Measurements from ENCODE around the gene DNAH10. TPM values are rescaled to one million over a fixed set of nuclear protein-coding genes. Genes with fewer than 3 reads are reported as not detected.

The DNAH10 gene
- total RNA-seq, 4 donors from 2014 or later: 0.14 to 0.20 TPM; not detected in 2

DNA sequence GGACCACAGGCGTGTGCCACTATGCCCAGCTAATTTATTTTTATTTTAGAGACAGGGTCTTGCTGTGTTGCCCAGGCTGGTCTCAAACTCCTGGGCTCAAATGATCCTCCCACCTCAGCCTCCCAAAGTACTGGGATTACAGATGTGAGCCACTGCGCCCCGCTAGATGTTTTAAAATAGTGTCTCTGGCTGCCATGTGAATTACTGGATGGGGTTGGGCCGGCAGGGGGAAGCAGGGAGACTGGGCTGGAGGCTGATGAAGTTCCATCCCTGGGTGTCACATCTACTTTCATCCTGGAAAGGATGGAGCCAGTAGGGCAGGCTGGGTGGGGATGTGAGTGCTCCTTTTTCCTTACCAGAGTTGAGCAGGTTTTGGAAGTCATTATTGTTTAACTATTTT, 46.1 kb downstream of the DNAH10 start:
- Histone ChIP-seq H3K9me3 (no peaks in the 10 kb centered on the region), H3K36me3 (no peaks in the 10 kb centered on the region), H3K4me1 (no peaks in the 10 kb centered on the region), H3K4me3 (no peak overlapping the region), H3K27me3 (no peaks in the 10 kb centered on the region), H3K27ac (no peak overlapping the region)
- WGBS, 2 donors (ENCODE audit: low coverage in 1 of 2): 47 to 61% methylated on average over 3 to 4 of the region's 4 CpGs
- no peak for DNase-seq
- no peak for TF ChIP-seq POLR2AphosphoS5 (IDR thresholded peaks at IDR 0.05)
- TF ChIP-seq, protein P1, sequence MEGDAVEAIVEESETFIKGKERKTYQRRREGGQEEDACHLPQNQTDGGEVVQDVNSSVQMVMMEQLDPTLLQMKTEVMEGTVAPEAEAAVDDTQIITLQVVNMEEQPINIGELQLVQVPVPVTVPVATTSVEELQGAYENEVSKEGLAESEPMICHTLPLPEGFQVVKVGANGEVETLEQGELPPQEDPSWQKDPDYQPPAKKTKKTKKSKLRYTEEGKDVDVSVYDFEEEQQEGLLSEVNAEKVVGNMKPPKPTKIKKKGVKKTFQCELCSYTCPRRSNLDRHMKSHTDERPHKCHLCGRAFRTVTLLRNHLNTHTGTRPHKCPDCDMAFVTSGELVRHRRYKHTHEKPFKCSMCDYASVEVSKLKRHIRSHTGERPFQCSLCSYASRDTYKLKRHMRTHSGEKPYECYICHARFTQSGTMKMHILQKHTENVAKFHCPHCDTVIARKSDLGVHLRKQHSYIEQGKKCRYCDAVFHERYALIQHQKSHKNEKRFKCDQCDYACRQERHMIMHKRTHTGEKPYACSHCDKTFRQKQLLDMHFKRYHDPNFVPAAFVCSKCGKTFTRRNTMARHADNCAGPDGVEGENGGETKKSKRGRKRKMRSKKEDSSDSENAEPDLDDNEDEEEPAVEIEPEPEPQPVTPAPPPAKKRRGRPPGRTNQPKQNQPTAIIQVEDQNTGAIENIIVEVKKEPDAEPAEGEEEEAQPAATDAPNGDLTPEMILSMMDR (IDR thresholded peaks at IDR 0.05): peak in 1 of 5 experiments; percentile 9
- TF ChIP-seq EP300 (IDR thresholded peaks at IDR 0.05; ENCODE audit: low read depth): no peak
- TF ChIP-seq POLR2A (IDR thresholded peaks at IDR 0.05): no peak
- in situ Hi-C loops (cut with MboI; ENCODE audit: low pct_ligation_motif_present in 1 of 4, low pct_unique_long_range_greater_than_20kb in 1 of 4, low sequenced_read_pairs in 3 of 4) (no loop called here), intact Hi-C loops (cut with DNase I; ENCODE audit: low total_unique reads) (no loop called here)

DNA sequence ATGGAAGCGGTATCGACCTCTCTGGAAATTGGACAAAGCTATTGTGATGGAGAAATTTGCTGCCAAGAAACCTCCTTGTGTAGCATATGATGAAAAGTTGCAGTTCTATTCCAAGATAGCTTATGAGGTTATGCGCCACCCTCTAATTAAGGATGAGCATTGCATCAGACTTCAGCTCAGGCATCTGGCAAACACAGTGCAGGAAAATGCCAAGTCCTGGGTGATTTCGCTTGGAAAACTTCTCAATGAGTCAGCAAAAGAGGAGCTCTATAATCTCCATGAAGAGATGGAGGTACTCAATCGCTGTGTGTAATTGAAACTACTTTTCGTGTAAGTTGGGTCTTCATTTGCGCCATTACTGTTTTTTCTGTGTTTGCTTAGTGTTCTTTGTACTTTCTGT, 51.2 kb downstream of the DNAH10 start:
- H3K27me3 ChIP-seq: no peaks in the 10 kb centered on the region
- TF ChIP-seq EP300 (IDR thresholded peaks at IDR 0.05; ENCODE audit: low read depth): no peak
- TF ChIP-seq, protein P1 (IDR thresholded peaks at IDR 0.05): no peak
- no peak for TF ChIP-seq POLR2AphosphoS5 (IDR thresholded peaks at IDR 0.05)
- no peak for TF ChIP-seq POLR2A (IDR thresholded peaks at IDR 0.05)
- H3K4me3 ChIP-seq: no peak overlapping the region
- H3K9me3 ChIP-seq: peaks cover 12 to 15% of the 10 kb centered on the region in 2 donors
- 93 to 97% methylated on average over 6 to 7 of the region's 7 CpGs for WGBS, 2 donors (ENCODE audit: low coverage in 1 of 2)
- no peaks in the 10 kb centered on the region for H3K4me1 ChIP-seq
- H3K36me3 ChIP-seq: no peaks in the 10 kb centered on the region
- H3K27ac ChIP-seq: no peak overlapping the region
- intact Hi-C loops (cut with DNase I; ENCODE audit: low total_unique reads) (no loop called here), in situ Hi-C loops (cut with MboI; ENCODE audit: low pct_ligation_motif_present in 1 of 4, low pct_unique_long_range_greater_than_20kb in 1 of 4, low sequenced_read_pairs in 3 of 4) (no loop called here)
- DNase-seq: no peak

DNA sequence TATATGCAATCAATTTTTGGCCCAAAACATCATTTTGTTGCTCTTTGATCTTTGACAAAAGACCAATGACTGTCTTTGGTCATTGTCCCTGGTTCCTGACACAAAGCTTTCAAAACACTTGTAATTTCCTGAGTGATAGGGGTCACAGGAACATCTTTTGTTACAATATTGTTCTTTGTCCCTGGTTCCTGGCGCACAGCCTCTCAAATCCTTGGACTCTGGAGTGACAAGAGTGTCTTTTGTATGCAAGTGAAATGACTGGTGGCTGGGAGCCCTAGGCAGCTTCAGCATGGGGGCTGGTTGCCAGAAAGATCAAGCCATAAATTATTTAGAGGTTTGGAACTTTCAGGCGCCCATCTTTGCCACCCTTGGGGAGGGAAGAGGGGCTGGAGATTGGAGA, 53.9 kb downstream of the DNAH10 start:
- no peak for DNase-seq
- in situ Hi-C loops (cut with MboI; ENCODE audit: low pct_ligation_motif_present in 1 of 4, low pct_unique_long_range_greater_than_20kb in 1 of 4, low sequenced_read_pairs in 3 of 4) (no loop called here), intact Hi-C loops (cut with DNase I; ENCODE audit: low total_unique reads) (no loop called here)
- H3K4me3 ChIP-seq: no peak overlapping the region
- no peaks in the 10 kb centered on the region for H3K4me1 ChIP-seq
- TF ChIP-seq POLR2AphosphoS5 (IDR thresholded peaks at IDR 0.05): no peak
- TF ChIP-seq, protein P1 (IDR thresholded peaks at IDR 0.05): no peak
- TF ChIP-seq POLR2A (IDR thresholded peaks at IDR 0.05): no peak
- no peak for TF ChIP-seq EP300 (IDR thresholded peaks at IDR 0.05; ENCODE audit: low read depth)
- no peaks in the 10 kb centered on the region for H3K36me3 ChIP-seq
- peaks cover 12 to 15% of the 10 kb centered on the region in 2 donors for H3K9me3 ChIP-seq
- WGBS, 2 donors (ENCODE audit: low coverage in 1 of 2): 79% methylated on average over 2 of the region's 2 CpGs; no CpG with 5 or more reads in 1 of the 2 donors
- H3K27ac ChIP-seq: no peak overlapping the region
- no peaks in the 10 kb centered on the region for H3K27me3 ChIP-seq

DNA sequence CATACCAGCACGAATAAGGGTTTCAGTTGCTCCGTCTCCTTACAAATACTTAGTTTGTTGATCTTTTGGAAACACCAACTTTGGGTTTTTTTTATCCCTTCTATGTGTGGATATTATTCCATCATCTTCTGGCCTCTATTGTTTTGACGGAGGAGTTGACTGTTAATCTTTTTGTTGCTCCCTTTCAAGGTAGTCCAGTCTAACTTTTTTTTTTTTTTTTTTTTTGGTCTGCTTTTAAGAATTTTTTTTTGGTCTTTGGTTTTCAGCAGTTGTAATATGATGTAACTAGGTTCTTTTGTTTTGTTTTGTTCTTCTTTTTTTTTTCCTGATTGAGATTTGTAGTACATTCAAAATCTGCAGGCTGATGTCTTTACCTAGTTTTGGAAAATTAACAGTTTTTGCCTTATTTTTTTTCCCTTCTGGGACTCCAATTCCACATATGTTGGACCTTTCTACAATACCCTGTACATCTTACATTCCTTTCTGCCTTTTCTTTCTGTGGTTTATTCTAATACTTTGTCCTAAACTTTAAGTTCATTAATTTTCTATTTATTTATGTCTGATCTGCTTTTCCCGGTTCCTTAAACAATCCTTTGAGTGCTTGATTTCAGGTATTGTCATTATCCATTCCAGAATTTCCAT, 54.9 kb downstream of the DNAH10 start:
- H3K9me3 ChIP-seq: peaks cover 12 to 15% of the 10 kb centered on the region in 2 donors
- WGBS, 2 donors (ENCODE audit: low coverage in 1 of 2): 81 to 96% methylated on average over 4 of the region's 4 CpGs
- no peak for TF ChIP-seq EP300 (IDR thresholded peaks at IDR 0.05; ENCODE audit: low read depth)
- no peak for TF ChIP-seq POLR2A (IDR thresholded peaks at IDR 0.05)
- intact Hi-C loops (cut with DNase I; ENCODE audit: low total_unique reads) (no loop called here), in situ Hi-C loops (cut with MboI; ENCODE audit: low pct_ligation_motif_present in 1 of 4, low pct_unique_long_range_greater_than_20kb in 1 of 4, low sequenced_read_pairs in 3 of 4) (no loop called here)
- no peaks in the 10 kb centered on the region for H3K4me1 ChIP-seq
- no peak overlapping the region for H3K27ac ChIP-seq
- no peak overlapping the region for H3K4me3 ChIP-seq
- no peaks in the 10 kb centered on the region for H3K27me3 ChIP-seq
- no peak for DNase-seq
- H3K36me3 ChIP-seq: no peaks in the 10 kb centered on the region

DNA sequence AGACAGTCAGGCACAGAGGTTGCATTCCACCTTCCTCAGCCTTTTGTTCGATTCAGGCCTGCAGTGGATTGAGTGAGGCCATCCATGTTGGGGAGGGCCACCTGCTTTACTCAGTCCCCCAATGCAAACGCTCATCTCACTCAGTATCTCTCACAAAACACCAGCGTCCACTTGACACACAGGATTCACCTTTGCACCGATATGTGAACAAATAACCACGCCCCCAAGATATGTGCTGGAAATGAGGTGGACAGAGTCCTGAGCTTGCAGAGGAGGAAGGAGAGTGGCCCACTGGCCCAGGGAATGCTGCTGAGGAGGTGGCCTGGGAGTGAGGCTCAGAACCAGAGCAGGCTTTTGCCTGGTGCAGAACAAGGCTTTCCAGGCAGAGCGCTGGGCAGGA, 60.7 kb downstream of the DNAH10 start:
- WGBS, 2 donors (ENCODE audit: low coverage in 1 of 2): 69 to 100% methylated on average over 1 to 6 of the region's 6 CpGs
- no peak for DNase-seq
- Histone ChIP-seq H3K27ac (no peak overlapping the region), H3K4me3 (no peak overlapping the region), H3K4me1 (no peaks in the 10 kb centered on the region), H3K9me3 (no peaks in the 10 kb centered on the region), H3K36me3 (no peaks in the 10 kb centered on the region), H3K27me3 (no peaks in the 10 kb centered on the region)
- in situ Hi-C loops (cut with MboI; ENCODE audit: low pct_ligation_motif_present in 1 of 4, low pct_unique_long_range_greater_than_20kb in 1 of 4, low sequenced_read_pairs in 3 of 4): no loop called here
- intact Hi-C loops (cut with DNase I; ENCODE audit: low total_unique reads): no loop called here
- no peak for TF ChIP-seq POLR2A (IDR thresholded peaks at IDR 0.05)
- no peak for TF ChIP-seq EP300 (IDR thresholded peaks at IDR 0.05; ENCODE audit: low read depth)
- TF ChIP-seq, protein P1 (IDR thresholded peaks at IDR 0.05): no peak
- TF ChIP-seq POLR2AphosphoS5 (IDR thresholded peaks at IDR 0.05): no peak
